ENCODE measurements around the gene SMTNL1. TPM values are rescaled to one million over a fixed set of nuclear protein-coding genes. Genes with fewer than 3 reads are reported as not detected.

Gene SMTNL1
- total and polyA plus RNA-seq, 9 of the 15 experiments (the other 6 are each of a cell fraction or from before 2014, with no cell fraction given), result not detected

DNA sequence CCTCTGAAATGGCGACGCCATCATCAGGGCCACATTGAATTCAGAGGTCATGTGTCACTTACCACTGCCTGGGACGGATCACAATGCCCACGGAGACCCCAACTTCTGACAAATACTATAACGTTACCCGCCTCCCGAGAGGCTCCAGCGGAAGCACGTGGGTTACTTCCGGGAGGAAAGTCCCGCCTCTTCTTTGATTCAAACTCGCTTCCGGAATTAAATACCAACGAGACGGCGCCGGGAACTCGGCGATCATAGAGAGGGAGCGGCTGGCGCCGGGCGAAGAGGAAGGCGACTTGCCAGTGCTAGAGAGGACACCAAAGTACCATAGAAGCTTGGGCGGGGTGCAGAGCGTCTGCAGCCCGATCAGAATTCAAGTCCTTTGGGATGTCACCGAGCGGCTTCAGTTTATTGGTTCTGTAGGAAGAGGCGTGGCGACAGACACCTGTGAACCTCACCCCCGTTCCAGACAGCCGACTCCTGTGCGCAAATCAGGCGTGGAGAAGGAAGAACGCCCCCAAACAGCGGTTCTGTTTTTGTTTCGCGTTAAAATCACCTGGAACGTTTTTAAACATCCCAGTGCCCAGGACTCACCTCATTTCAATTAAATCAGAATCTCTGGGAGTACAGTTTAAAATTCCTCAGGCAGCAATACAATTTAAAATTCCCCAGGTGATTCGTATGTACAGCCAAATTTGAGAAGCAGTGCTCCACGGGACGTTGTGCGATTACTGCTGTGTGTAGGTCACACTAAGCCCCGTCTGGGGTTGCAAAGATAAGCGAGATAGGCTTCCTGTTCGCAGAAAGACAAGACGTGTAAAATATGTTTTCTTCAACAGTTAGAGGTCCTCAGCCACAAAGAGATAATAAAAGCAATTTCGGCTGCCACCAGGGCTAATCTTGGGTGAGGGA lies 6.5 kb upstream of the SMTNL1 start, which contains the start of gene TIMM10 (continued):
- no peak for TF ChIP-seq NCOA2 (IDR thresholded peaks at IDR 0.05; ENCODE audit: partially characterized antibody in 2 of 2)
- TF ChIP-seq CSDE1 (IDR thresholded peaks at IDR 0.05), result no peak
- TF ChIP-seq, protein P1, sequence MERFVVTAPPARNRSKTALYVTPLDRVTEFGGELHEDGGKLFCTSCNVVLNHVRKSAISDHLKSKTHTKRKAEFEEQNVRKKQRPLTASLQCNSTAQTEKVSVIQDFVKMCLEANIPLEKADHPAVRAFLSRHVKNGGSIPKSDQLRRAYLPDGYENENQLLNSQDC (CRISPR knock-in tag; IDR thresholded peaks at IDR 0.05), result no peak
- no peak for TF ChIP-seq KLF13 (tag; IDR thresholded peaks at IDR 0.05; ENCODE audit: borderline replicate concordance, low read depth)
- peak; percentile 66 for TF ChIP-seq BCOR (IDR thresholded peaks at IDR 0.05)
- peak; percentile 96 for TF ChIP-seq CBFA2T3 (IDR thresholded peaks at IDR 0.05)
- TF ChIP-seq, protein P2, sequence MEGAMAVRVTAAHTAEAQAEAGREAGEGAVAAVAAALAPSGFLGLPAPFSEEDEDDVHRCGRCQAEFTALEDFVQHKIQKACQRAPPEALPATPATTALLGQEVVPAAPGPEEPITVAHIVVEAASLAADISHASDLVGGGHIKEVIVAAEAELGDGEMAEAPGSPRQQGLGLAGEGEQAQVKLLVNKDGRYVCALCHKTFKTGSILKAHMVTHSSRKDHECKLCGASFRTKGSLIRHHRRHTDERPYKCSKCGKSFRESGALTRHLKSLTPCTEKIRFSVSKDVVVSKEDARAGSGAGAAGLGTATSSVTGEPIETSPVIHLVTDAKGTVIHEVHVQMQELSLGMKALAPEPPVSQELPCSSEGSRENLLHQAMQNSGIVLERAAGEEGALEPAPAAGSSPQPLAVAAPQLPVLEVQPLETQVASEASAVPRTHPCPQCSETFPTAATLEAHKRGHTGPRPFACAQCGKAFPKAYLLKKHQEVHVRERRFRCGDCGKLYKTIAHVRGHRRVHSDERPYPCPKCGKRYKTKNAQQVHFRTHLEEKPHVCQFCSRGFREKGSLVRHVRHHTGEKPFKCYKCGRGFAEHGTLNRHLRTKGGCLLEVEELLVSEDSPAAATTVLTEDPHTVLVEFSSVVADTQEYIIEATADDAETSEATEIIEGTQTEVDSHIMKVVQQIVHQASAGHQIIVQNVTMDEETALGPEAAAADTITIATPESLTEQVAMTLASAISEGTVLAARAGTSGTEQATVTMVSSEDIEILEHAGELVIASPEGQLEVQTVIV (CRISPR knock-in tag; IDR thresholded peaks at IDR 0.05; ENCODE audit: borderline replicate concordance), result no peak
- no peak for TF ChIP-seq SMC3 (conservative IDR thresholded peaks at IDR 0.05; ENCODE audit: insufficient read depth, low read depth, low read length)
- TF ChIP-seq CEBPB (tag; IDR thresholded peaks at IDR 0.05), result no peak
- no peak; the same call in 1 of the 2 replicates for TF ChIP-seq SIN3B (IDR thresholded peaks at IDR 0.05; ENCODE audit: low read depth)
- peak; percentile 94 for TF ChIP-seq EP300 (IDR thresholded peaks at IDR 0.05; ENCODE audit: low read length)
- TF ChIP-seq KAT8 (IDR thresholded peaks at IDR 0.05; ENCODE audit: low read depth), result no peak
- no peak for TF ChIP-seq ARID2 (IDR thresholded peaks at IDR 0.05)
- no peak for TF ChIP-seq TSC22D4 (tag; IDR thresholded peaks at IDR 0.05)
- no peak for TF ChIP-seq SREBF1 (IDR thresholded peaks at IDR 0.05; ENCODE audit: borderline replicate concordance, low read depth, low read length)
- TF ChIP-seq SMARCC2 (IDR thresholded peaks at IDR 0.05; ENCODE audit: low read depth), result peak; percentile 87
- no peak for TF ChIP-seq HDGF (IDR thresholded peaks at IDR 0.05)
- TF ChIP-seq E2F3 (CRISPR knock-in tag; IDR thresholded peaks at IDR 0.05), result no peak
- no peak for TF ChIP-seq IFI16 (CRISPR knock-in tag; IDR thresholded peaks at IDR 0.05)
- no peak for TF ChIP-seq ZNF41 (CRISPR knock-in tag; conservative IDR thresholded peaks at IDR 0.05)
- TF ChIP-seq FUS (optimal IDR thresholded peaks at IDR 0.05; ENCODE audit: low read depth, low read length), result no peak
- no peak for TF ChIP-seq PTBP1 (IDR thresholded peaks at IDR 0.05; ENCODE audit: low read depth, low read length)
- TF ChIP-seq MAZ (CRISPR knock-in tag; conservative IDR thresholded peaks at IDR 0.05 in 1 of 2, IDR thresholded peaks at IDR 0.05 in 1 of 2), result peak; percentile 9 to 37; a peak in 2 of 4 replicates
- no peak for TF ChIP-seq MEF2D (tag; conservative IDR thresholded peaks at IDR 0.05; ENCODE audit: low read depth)
- 0 out of 2 replicates have a peak, but pooled peaks have one; percentile 26 for TF ChIP-seq XRCC5 (IDR thresholded peaks at IDR 0.05; ENCODE audit: low read depth, low read length)
- TF ChIP-seq, protein P3, sequence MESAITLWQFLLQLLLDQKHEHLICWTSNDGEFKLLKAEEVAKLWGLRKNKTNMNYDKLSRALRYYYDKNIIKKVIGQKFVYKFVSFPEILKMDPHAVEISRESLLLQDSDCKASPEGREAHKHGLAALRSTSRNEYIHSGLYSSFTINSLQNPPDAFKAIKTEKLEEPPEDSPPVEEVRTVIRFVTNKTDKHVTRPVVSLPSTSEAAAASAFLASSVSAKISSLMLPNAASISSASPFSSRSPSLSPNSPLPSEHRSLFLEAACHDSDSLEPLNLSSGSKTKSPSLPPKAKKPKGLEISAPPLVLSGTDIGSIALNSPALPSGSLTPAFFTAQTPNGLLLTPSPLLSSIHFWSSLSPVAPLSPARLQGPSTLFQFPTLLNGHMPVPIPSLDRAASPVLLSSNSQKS (CRISPR knock-in tag; IDR thresholded peaks at IDR 0.05), result no peak

All from K562 (cell line).